Mucosa of stomach (tissue), 1 donor: ENCODE data around the gene PGBD2.
"Not testable (repeated sequence)": the region's sequence is repeated elsewhere in the genome, so short reads cannot be mapped to it uniquely, and the experiment has no call there.

Source experiments
- H3K27me3 ChIP-seq: one replicate; pipeline ENCODE4 v1.7.0; 2013; ENCODE audit warnings: mild to moderate bottlenecking, low read length; ENCODE audit not compliant: control insufficient read depth, insufficient read depth
- H3K36me3 ChIP-seq: one replicate; pipeline ENCODE4 v1.7.0; 2013; ENCODE audit warnings: low read length; ENCODE audit not compliant: control insufficient read depth, insufficient read depth
- H3K4me1 ChIP-seq: one replicate; pipeline ENCODE4 v1.7.0; 2013; ENCODE audit warnings: mild to moderate bottlenecking, low read length; ENCODE audit not compliant: control insufficient read depth, insufficient read depth
- H3K4me3 ChIP-seq: one replicate; pipeline ENCODE4 v1.7.0; 2013; ENCODE audit warnings: low read length
- H3K9ac ChIP-seq: one replicate; pipeline ENCODE4 v1.7.0; 2013; ENCODE audit warnings: mild to moderate bottlenecking, low read length, moderate library complexity
- H3K9me3 ChIP-seq: one replicate; pipeline ENCODE4 v1.7.0; 2013; ENCODE audit warnings: mild to moderate bottlenecking, low read length, moderate library complexity; ENCODE audit not compliant: control insufficient read depth
- donor health status: Pancreatic carcinoma.

Gene PGBD2

GRCh38 chr1:248918131-248918530 lies 12.1 kb downstream of the PGBD2 start:
- no peak overlapping the region for H3K9ac ChIP-seq

GRCh38 chr1:248923352-248924338 lies 17.6 kb downstream of the PGBD2 start:
- Histone ChIP-seq H3K36me3 (no peaks in the 10 kb centered on the region), H3K9ac (no peak overlapping the region), H3K4me1 (no peaks in the 10 kb centered on the region), H3K27me3 (no peaks in the 10 kb centered on the region), H3K4me3 (no peak overlapping the region), H3K9me3 (no peaks in the 10 kb centered on the region)

More at GRCh38 chr1:248918131-248918530, 12.1 kb downstream of the PGBD2 start:
- H3K9me3 ChIP-seq: no peaks in the 10 kb centered on the region
- peaks cover 14% of the 10 kb centered on the region for H3K36me3 ChIP-seq
- no peaks in the 10 kb centered on the region for H3K4me1 ChIP-seq
- no peaks in the 10 kb centered on the region for H3K27me3 ChIP-seq
- H3K4me3 ChIP-seq: no peak overlapping the region

GRCh38 chr1:248924696-248925532 lies 18.9 kb downstream of the PGBD2 start:
- no peak overlapping the region for H3K4me3 ChIP-seq
- no peaks in the 10 kb centered on the region for H3K36me3 ChIP-seq
- H3K9ac ChIP-seq: no peak overlapping the region
- no peaks in the 10 kb centered on the region for H3K9me3 ChIP-seq
- H3K27me3 ChIP-seq: no peaks in the 10 kb centered on the region
- H3K4me1 ChIP-seq: no peaks in the 10 kb centered on the region

- H3K4me1 ChIP-seq, H3K4me3 ChIP-seq, H3K27me3 ChIP-seq, H3K36me3 ChIP-seq, H3K9ac ChIP-seq, H3K9me3 ChIP-seq: not testable (repeated sequence)
Measured at GRCh38 chr1:248925859-248926258, 19.8 kb downstream of the PGBD2 start.

- no peak overlapping the region for H3K9ac ChIP-seq
- no peaks in the 10 kb centered on the region for H3K4me1 ChIP-seq
- H3K36me3 ChIP-seq: no peaks in the 10 kb centered on the region
- H3K4me3 ChIP-seq: no peak overlapping the region
- no peaks in the 10 kb centered on the region for H3K27me3 ChIP-seq
- H3K9me3 ChIP-seq: no peaks in the 10 kb centered on the region
Measured at GRCh38 chr1:248926401-248927182, 20.6 kb downstream of the PGBD2 start.

GRCh38 chr1:248927283-248927682 lies 21.2 kb downstream of the PGBD2 start:
- not testable (repeated sequence) for H3K4me3 ChIP-seq

GRCh38 chr1:248928122-248928521 lies 22.1 kb downstream of the PGBD2 start:
- not testable (repeated sequence) for H3K36me3 ChIP-seq, H3K9ac ChIP-seq, H3K9me3 ChIP-seq, H3K4me3 ChIP-seq, H3K27me3 ChIP-seq, H3K4me1 ChIP-seq

More at GRCh38 chr1:248927283-248927682, 21.2 kb downstream of the PGBD2 start:
- H3K4me1 ChIP-seq, H3K27me3 ChIP-seq, H3K36me3 ChIP-seq, H3K9me3 ChIP-seq, H3K9ac ChIP-seq: not testable (repeated sequence)

GRCh38 chr1:248930037-248930436 lies 24.0 kb downstream of the PGBD2 start:
- not testable (repeated sequence) for H3K27me3 ChIP-seq, H3K36me3 ChIP-seq, H3K9me3 ChIP-seq, H3K9ac ChIP-seq, H3K4me1 ChIP-seq, H3K4me3 ChIP-seq

- H3K36me3 ChIP-seq, H3K4me3 ChIP-seq, H3K4me1 ChIP-seq, H3K9me3 ChIP-seq, H3K27me3 ChIP-seq, H3K9ac ChIP-seq: not testable (repeated sequence)
Measured at GRCh38 chr1:248938173-248938809, 32.3 kb downstream of the PGBD2 start.

- H3K4me3 ChIP-seq, H3K27me3 ChIP-seq, H3K4me1 ChIP-seq, H3K9me3 ChIP-seq, H3K36me3 ChIP-seq, H3K9ac ChIP-seq: not testable (repeated sequence)
Measured at GRCh38 chr1:248944134-248944999, 38.3 kb downstream of the PGBD2 start.

- not testable (repeated sequence) for H3K9ac ChIP-seq, H3K36me3 ChIP-seq, H3K9me3 ChIP-seq, H3K27me3 ChIP-seq, H3K4me3 ChIP-seq, H3K4me1 ChIP-seq
Measured at GRCh38 chr1:248945000-248945423, 39.0 kb downstream of the PGBD2 start.
